Nephron progenitor cell (in vitro differentiated cells): Measurements from ENCODE around the gene EFNA2.

Experiments used
- DNase-seq: peaks from one replicate; pipeline ENCODE4 v3.0.0; 2021
- H3K27ac Mint-ChIP-seq: 2 replicates; pipeline ENCODE4 v1.8.0; 2021; ENCODE audit warnings: mild to moderate bottlenecking, moderate library complexity, mixed read lengths
- H3K27me3 Mint-ChIP-seq: 2 replicates; pipeline ENCODE4 v1.8.0; 2021; ENCODE audit warnings: mild to moderate bottlenecking, low read depth, mixed read lengths; ENCODE audit not compliant: poor library complexity
- H3K36me3 Mint-ChIP-seq: 2 replicates; pipeline ENCODE4 v1.8.0; 2021; ENCODE audit warnings: low read depth, mixed read lengths
- H3K4me1 Mint-ChIP-seq: 2 replicates; pipeline ENCODE4 v1.8.0; 2021; ENCODE audit warnings: mixed read lengths
- H3K4me3 Mint-ChIP-seq: 2 replicates; pipeline ENCODE4 v1.8.0; 2021; ENCODE audit warnings: mild to moderate bottlenecking, moderate library complexity, mixed read lengths
- H3K9me3 Mint-ChIP-seq: 2 replicates; pipeline ENCODE4 v1.8.0; 2021; ENCODE audit warnings: mild to moderate bottlenecking, moderate library complexity, mixed read lengths
- CTCF ChIP-seq: fragments of 200-600 bp; sonication (generic); IDR thresholded peaks from 2 replicates; pipeline ENCODE4 v1.5.0; 2021; ENCODE audit warnings: antibody characterized with exemption

The EFNA2 gene

GRCh38 chr19:1255186-1256161 lies 30.2 kb upstream of the EFNA2 start:
- Mint-ChIP-seq H3K27ac (peak overlapping the region; percentile 81), H3K27me3 (no peaks in the 10 kb centered on the region), H3K4me1 (peaks cover 50% of the 10 kb centered on the region), H3K9me3 (no peaks in the 10 kb centered on the region), H3K4me3 (peak overlapping the region; percentile 28), H3K36me3 (peaks cover 23% of the 10 kb centered on the region)
- TF ChIP-seq CTCF = no peak
- no peak for DNase-seq

- H3K27ac Mint-ChIP-seq = peak overlapping the region; percentile 87
- peaks cover 3% of the 10 kb centered on the region for H3K27me3 Mint-ChIP-seq
- no peaks in the 10 kb centered on the region for H3K9me3 Mint-ChIP-seq
- peaks cover 19% of the 10 kb centered on the region for H3K36me3 Mint-ChIP-seq
- H3K4me1 Mint-ChIP-seq = peaks cover 54% of the 10 kb centered on the region
- no peak for DNase-seq
- no peak overlapping the region for H3K4me3 Mint-ChIP-seq
- TF ChIP-seq CTCF = no peak
These were observed 28.8 kb upstream of the EFNA2 start for GRCh38 chr19:1256646-1257474.

GRCh38 chr19:1257475-1258162 lies 28.1 kb upstream of the EFNA2 start:
- no peak for TF ChIP-seq CTCF
- H3K4me1 Mint-ChIP-seq = peaks cover 62% of the 10 kb centered on the region
- H3K27me3 Mint-ChIP-seq = peaks cover 3% of the 10 kb centered on the region
- peak overlapping the region; percentile 87 for H3K27ac Mint-ChIP-seq
- peak overlapping the region; percentile 42 for H3K4me3 Mint-ChIP-seq
- peaks cover 18% of the 10 kb centered on the region for H3K36me3 Mint-ChIP-seq
- no peaks in the 10 kb centered on the region for H3K9me3 Mint-ChIP-seq
- no peak for DNase-seq

- no peak for DNase-seq
- Mint-ChIP-seq H3K27me3 (peaks cover 3% of the 10 kb centered on the region), H3K27ac (peak overlapping the region; percentile 68), H3K9me3 (no peaks in the 10 kb centered on the region), H3K36me3 (peaks cover 18% of the 10 kb centered on the region), H3K4me1 (peaks cover 67% of the 10 kb centered on the region), H3K4me3 (peak overlapping the region; percentile 42)
- TF ChIP-seq CTCF = no peak
These were observed 27.5 kb upstream of the EFNA2 start for GRCh38 chr19:1258163-1258492.

- H3K4me1 Mint-ChIP-seq = peaks cover 72% of the 10 kb centered on the region
- TF ChIP-seq CTCF = no peak
- H3K27me3 Mint-ChIP-seq = peaks cover 3% of the 10 kb centered on the region
- H3K36me3 Mint-ChIP-seq = peaks cover 18% of the 10 kb centered on the region
- no peaks in the 10 kb centered on the region for H3K9me3 Mint-ChIP-seq
- no peak for DNase-seq
- H3K4me3 Mint-ChIP-seq = no peak overlapping the region
- H3K27ac Mint-ChIP-seq = peak overlapping the region; percentile 68
These were observed 26.9 kb upstream of the EFNA2 start for GRCh38 chr19:1258707-1259205.
